Gastrocnemius medialis (tissue), 4 donors: ENCODE measurements around the gene OTUD3. TPM values are rescaled to one million over a fixed set of nuclear protein-coding genes. Genes with fewer than 3 reads are reported as not detected.
A peak's percentile ranks its signal among the peaks of the same experiment; 100 is the strongest.
"Not testable (repeated sequence)": the region's sequence is repeated elsewhere in the genome, so short reads cannot be mapped to it uniquely, and the experiment has no call there.

Experiments used
- ATAC-seq, 2 donors: fragments of 150-250 bp; one replicate each; pipeline ENCODE4 v1.9.1; 2016
- DNase-seq, 2 donors: peaks; one replicate each; pipeline ENCODE4 v3.0.0-alpha.2; 2019
- H3K27ac ChIP-seq, 4 donors: fragments of 200-600 bp; sonication (generic); 1 replicate in 1 of 4; 2 replicates in 3 of 4; pipeline ENCODE4 v1.5.1; 2016 to 2018; ENCODE audit warnings: mild to moderate bottlenecking in 2 of 4, moderate library complexity in 1 of 4
- H3K27me3 ChIP-seq, 3 donors: fragments of 200-600 bp; sonication (generic) in 2 of 3; 1 replicate in 1 of 3; 2 replicates in 2 of 3; pipeline versions ENCODE4 v1.5.1 to v1.6.0; 2016 to 2019; ENCODE audit warnings: mild to moderate bottlenecking in 1 of 3, moderate library complexity in 1 of 3
- H3K36me3 ChIP-seq, 2 donors: fragments of 200-600 bp; sonication (generic) in 1 of 2; one replicate each; pipeline ENCODE4 v1.5.1; 2017 to 2018
- H3K4me1 ChIP-seq, 2 donors: fragments of 200-600 bp; sonication (generic) in 1 of 2; one replicate each; pipeline ENCODE4 v1.5.1; 2016 to 2017; ENCODE audit warnings: mild to moderate bottlenecking in 2 of 2
- H3K4me3 ChIP-seq, 4 donors: fragments of 200-600 bp; sonication (generic) in 3 of 4; 1 replicate in 1 of 4; 2 replicates in 3 of 4; pipeline ENCODE4 v1.5.1; 2016 to 2019; ENCODE audit warnings: mild to moderate bottlenecking in 2 of 4
- H3K9me3 ChIP-seq, 3 donors: fragments of 200-600 bp; sonication (generic) in 2 of 3; 1 replicate in 1 of 3; 2 replicates in 2 of 3; pipeline ENCODE4 v1.5.1; 2016 to 2019
- POLR2A ChIP-seq, 2 donors: fragments of 450-650 bp; IDR thresholded peaks; one replicate each; pipeline ENCODE4 v1.6.1; 2017; ENCODE audit warnings: antibody characterized with exemption in 2 of 2, mild to moderate bottlenecking in 2 of 2, moderate library complexity in 2 of 2
- in situ Hi-C, 4 donors: fragments of 200-750 bp; cut with MboI; loops; one replicate each; pipeline versions ENCODE4 v1.15.0 to v1.8.0; 2017; ENCODE audit warnings: low sequenced_read_pairs in 4 of 4
- intact Hi-C: fragments of 100-400 bp; cut with DNase I; formaldehyde crosslinking; loops from one replicate; pipeline ENCODE4 v1.15.1; 2023; ENCODE audit warnings: low total_unique reads
- total RNA-seq, 4 donors: library from RNA; depleted of rRNA; stranded (reverse); fragments of >200 nt; gene quantifications; one replicate each; pipeline versions ENCODE4 v1.1.0 to v1.2.3, GENCODE V29; 2016
- TF ChIP-seq, protein P1 (sequence below), 5 experiments: fragments of 450-650 bp in 3 of 5; fragments of 200-600 bp in 2 of 5; sonication (generic) in 2 of 5; IDR thresholded peaks in 4 of 5; conservative IDR thresholded peaks in 1 of 5; 1 replicate in 4 of 5; 2 replicates in 1 of 5; pipeline ENCODE4 v1.5.1; 2016 to 2019; ENCODE audit warnings: antibody characterized with exemption in 5 of 5, mild to moderate bottlenecking in 3 of 5, moderate library complexity in 3 of 5

OTUD3 gene
- total RNA-seq, 4 donors from 2014 or later, result 3.3 to 7.9 (median 4.4) TPM

GRCh38 chr1:19866029-19866428 is 16.2 kb upstream of the OTUD3 start:
- DNase-seq (no peak), ATAC-seq (no peak)
- Histone ChIP-seq H3K27me3 (no peaks in the 10 kb centered on the region), H3K4me1 (peaks cover 8 to 25% of the 10 kb centered on the region in 2 donors), H3K4me3 (no peak overlapping the region), H3K9me3 (no peaks in the 10 kb centered on the region), H3K27ac (peak overlapping the region; percentile 53 to 74 (median 56)), H3K36me3 (no peaks in the 10 kb centered on the region)
- in situ Hi-C loops, result no loop called here
- intact Hi-C loops, result no loop called here
- TF ChIP-seq, protein P1, sequence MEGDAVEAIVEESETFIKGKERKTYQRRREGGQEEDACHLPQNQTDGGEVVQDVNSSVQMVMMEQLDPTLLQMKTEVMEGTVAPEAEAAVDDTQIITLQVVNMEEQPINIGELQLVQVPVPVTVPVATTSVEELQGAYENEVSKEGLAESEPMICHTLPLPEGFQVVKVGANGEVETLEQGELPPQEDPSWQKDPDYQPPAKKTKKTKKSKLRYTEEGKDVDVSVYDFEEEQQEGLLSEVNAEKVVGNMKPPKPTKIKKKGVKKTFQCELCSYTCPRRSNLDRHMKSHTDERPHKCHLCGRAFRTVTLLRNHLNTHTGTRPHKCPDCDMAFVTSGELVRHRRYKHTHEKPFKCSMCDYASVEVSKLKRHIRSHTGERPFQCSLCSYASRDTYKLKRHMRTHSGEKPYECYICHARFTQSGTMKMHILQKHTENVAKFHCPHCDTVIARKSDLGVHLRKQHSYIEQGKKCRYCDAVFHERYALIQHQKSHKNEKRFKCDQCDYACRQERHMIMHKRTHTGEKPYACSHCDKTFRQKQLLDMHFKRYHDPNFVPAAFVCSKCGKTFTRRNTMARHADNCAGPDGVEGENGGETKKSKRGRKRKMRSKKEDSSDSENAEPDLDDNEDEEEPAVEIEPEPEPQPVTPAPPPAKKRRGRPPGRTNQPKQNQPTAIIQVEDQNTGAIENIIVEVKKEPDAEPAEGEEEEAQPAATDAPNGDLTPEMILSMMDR (IDR thresholded peaks at IDR 0.05 in 4 of 5, conservative IDR thresholded peaks at IDR 0.05 in 1 of 5), result no peak
- no peak for TF ChIP-seq POLR2A (IDR thresholded peaks at IDR 0.05)

DNA sequence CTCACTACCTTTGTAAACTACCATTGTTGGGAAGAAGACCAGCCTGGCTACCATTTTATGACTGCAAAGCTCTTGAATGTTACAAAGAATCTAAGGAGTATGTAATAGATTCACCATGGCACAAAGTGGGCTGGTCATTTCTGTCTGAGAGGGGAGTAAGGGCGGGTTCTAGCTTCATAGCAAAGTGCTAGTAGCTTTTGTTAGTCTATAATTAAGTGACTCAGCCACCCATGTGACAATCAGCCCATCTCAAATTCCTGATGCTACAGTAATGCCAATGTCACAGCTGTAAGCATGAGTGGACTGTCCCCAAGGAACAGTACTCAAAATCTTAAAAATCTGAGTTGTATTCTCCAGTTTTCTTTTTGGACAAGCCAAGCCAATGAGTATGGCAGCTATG is 15.4 kb upstream of the OTUD3 start:
- no peaks in the 10 kb centered on the region for H3K27me3 ChIP-seq
- TF ChIP-seq POLR2A (IDR thresholded peaks at IDR 0.05), result no peak
- TF ChIP-seq, protein P1 (IDR thresholded peaks at IDR 0.05 in 4 of 5, conservative IDR thresholded peaks at IDR 0.05 in 1 of 5), result no peak
- in situ Hi-C loops (no loop called here), intact Hi-C loops (no loop called here)
- no peaks in the 10 kb centered on the region for H3K36me3 ChIP-seq
- peaks cover 8 to 25% of the 10 kb centered on the region in 2 donors for H3K4me1 ChIP-seq
- ATAC-seq, result peak; percentile 91 to 96
- peak in 1 of 2 donors; percentile 38 for DNase-seq
- H3K4me3 ChIP-seq, result no peak overlapping the region
- H3K9me3 ChIP-seq, result no peaks in the 10 kb centered on the region
- peak overlapping the region; percentile 53 to 74 (median 56) for H3K27ac ChIP-seq

- H3K4me1 ChIP-seq, result peaks cover 5 to 22% of the 10 kb centered on the region in 2 donors
- H3K36me3 ChIP-seq, H3K27ac ChIP-seq, H3K9me3 ChIP-seq, H3K4me3 ChIP-seq, ATAC-seq, in situ Hi-C loops, H3K27me3 ChIP-seq, intact Hi-C loops, DNase-seq: not testable (repeated sequence)
Measured at GRCh38 chr1:19868575-19868974, 13.6 kb upstream of the OTUD3 start.

- H3K36me3 ChIP-seq, H3K4me3 ChIP-seq, H3K9me3 ChIP-seq, H3K27ac ChIP-seq, intact Hi-C loops, ATAC-seq, DNase-seq, in situ Hi-C loops, H3K27me3 ChIP-seq: not testable (repeated sequence)
- H3K4me1 ChIP-seq, result peaks cover 0 to 19% of the 10 kb centered on the region in 2 donors
Measured at GRCh38 chr1:19869453-19869852, 12.7 kb upstream of the OTUD3 start.

GRCh38 chr1:19869929-19870328 is 12.3 kb upstream of the OTUD3 start:
- Histone ChIP-seq H3K36me3 (no peaks in the 10 kb centered on the region), H3K27me3 (no peaks in the 10 kb centered on the region), H3K9me3 (no peaks in the 10 kb centered on the region), H3K4me1 (peaks cover 0 to 19% of the 10 kb centered on the region in 2 donors), H3K27ac (no peak overlapping the region), H3K4me3 (no peak overlapping the region)
- DNase-seq (no peak), ATAC-seq (no peak)
- intact Hi-C loops, result no loop called here
- in situ Hi-C loops, result no loop called here
- TF ChIP-seq, protein P1 (IDR thresholded peaks at IDR 0.05 in 4 of 5, conservative IDR thresholded peaks at IDR 0.05 in 1 of 5), result no peak
- no peak for TF ChIP-seq POLR2A (IDR thresholded peaks at IDR 0.05)

- no peak for ATAC-seq
- Histone ChIP-seq H3K36me3 (no peaks in the 10 kb centered on the region), H3K4me1 (peaks cover 0 to 3% of the 10 kb centered on the region in 2 donors), H3K4me3 (no peak overlapping the region), H3K9me3 (no peaks in the 10 kb centered on the region), H3K27me3 (no peaks in the 10 kb centered on the region), H3K27ac (no peak overlapping the region)
- TF ChIP-seq, protein P1 (IDR thresholded peaks at IDR 0.05 in 4 of 5, conservative IDR thresholded peaks at IDR 0.05 in 1 of 5), result no peak
- TF ChIP-seq POLR2A (IDR thresholded peaks at IDR 0.05), result no peak
- DNase-seq, result no peak
- in situ Hi-C loops (no loop called here), intact Hi-C loops (no loop called here)
Measured at GRCh38 chr1:19872190-19872589, 10.0 kb upstream of the OTUD3 start.
